HepG2 (cell line): Measurements from ENCODE around the gene ATP9A. TPM values are rescaled to one million over a fixed set of nuclear protein-coding genes. Genes with fewer than 3 reads are reported as not detected.

Experiments
- DR1 ChIP-seq: sonication (generic); formaldehyde crosslinking; IDR thresholded peaks from 2 replicates; pipeline ENCODE4 v1.8.0; 2021; ENCODE audit warnings: mild to moderate bottlenecking, missing genetic modification reagents, inconsistent platforms
- EP300 ChIP-seq, 3 experiments: sonication (generic) in 1 of 3; formaldehyde crosslinking in 1 of 3; IDR thresholded peaks; 2 replicates each; pipeline versions ENCODE4 v1.5.1 to v1.6.1; 2011 to 2020; ENCODE audit warnings: low read depth in 2 of 3, low read length in 2 of 3, borderline replicate concordance in 1 of 3, improper control_type of control experiment in 1 of 3, mild to moderate bottlenecking in 1 of 3, missing genetic modification reagents in 1 of 3, moderate library complexity in 1 of 3
- FOXA1 ChIP-seq, 2 experiments: fragments of 450-650 bp in 1 of 2; sonication (generic) in 1 of 2; formaldehyde crosslinking in 1 of 2; IDR thresholded peaks; 2 replicates each; pipeline versions ENCODE4 v1.4.0 to v1.6.1; 2016 to 2020; ENCODE audit warnings: missing genetic modification reagents in 1 of 2
- MAFF ChIP-seq: IDR thresholded peaks from 2 replicates; pipeline ENCODE4 v1.6.1; 2011; ENCODE audit warnings: low read depth, low read length, improper control_type of control experiment
- MATR3 ChIP-seq: sonication (generic); formaldehyde crosslinking; IDR thresholded peaks from 2 replicates; pipeline ENCODE4 v1.4.0; 2020; ENCODE audit warnings: missing genetic modification reagents
- PHF21A ChIP-seq: sonication (generic); formaldehyde crosslinking; IDR thresholded peaks from 2 replicates; pipeline ENCODE4 v1.5.0; 2020; ENCODE audit warnings: mild to moderate bottlenecking, missing genetic modification reagents
- PRMT3 ChIP-seq: sonication (generic); formaldehyde crosslinking; IDR thresholded peaks from 2 replicates; pipeline ENCODE4 v1.8.1; 2022; ENCODE audit warnings: low read depth, mild to moderate bottlenecking, moderate library complexity, missing genetic modification reagents, borderline replicate concordance
- SIN3B ChIP-seq: fragments of 150-350 bp; IDR thresholded peaks from 2 replicates; pipeline ENCODE4 v1.6.1; 2014; ENCODE audit warnings: low read length
- SMARCE1 ChIP-seq: fragments of 450-650 bp; IDR thresholded peaks from 2 replicates; pipeline ENCODE4 v1.6.1; 2017; ENCODE audit warnings: borderline replicate concordance
- TRIM24 ChIP-seq: sonication (generic); formaldehyde crosslinking; IDR thresholded peaks from 2 replicates; pipeline ENCODE4 v1.8.0; 2022; ENCODE audit warnings: mild to moderate bottlenecking, missing genetic modification reagents
- USF2 ChIP-seq, 2 experiments: sonication (generic) in 1 of 2; formaldehyde crosslinking in 1 of 2; IDR thresholded peaks; 2 replicates each; pipeline versions ENCODE4 v1.5.1 to v1.6.1; 2011 to 2020; ENCODE audit warnings: borderline replicate concordance in 1 of 2, low read depth in 1 of 2, low read length in 1 of 2, mild to moderate bottlenecking in 1 of 2, missing genetic modification reagents in 1 of 2, moderate library complexity in 1 of 2
- ZBTB42 ChIP-seq: sonication (generic); formaldehyde crosslinking; IDR thresholded peaks from 2 replicates; pipeline ENCODE4 v1.5.0; 2020; ENCODE audit warnings: mild to moderate bottlenecking, missing genetic modification reagents
- ZFP91 ChIP-seq: sonication (generic); formaldehyde crosslinking; IDR thresholded peaks from 2 replicates; pipeline ENCODE4 v1.9.0; 2022; ENCODE audit warnings: missing genetic modification reagents, mild to moderate bottlenecking, borderline replicate concordance
- ZKSCAN1 ChIP-seq: fragments of 150-350 bp; IDR thresholded peaks from 2 replicates; pipeline ENCODE4 v1.6.1; 2014; ENCODE audit warnings: low read length
- ZNF275 ChIP-seq: sonication (generic); formaldehyde crosslinking; IDR thresholded peaks from 2 replicates; pipeline ENCODE4 v1.8.0; 2022; ENCODE audit warnings: missing genetic modification reagents, mild to moderate bottlenecking, inconsistent platforms, borderline replicate concordance
- ZNF687 ChIP-seq: sonication (generic); formaldehyde crosslinking; IDR thresholded peaks from 2 replicates; pipeline ENCODE4 v1.5.1; 2020; ENCODE audit warnings: mild to moderate bottlenecking, missing genetic modification reagents, moderate library complexity
- ZNF747 ChIP-seq: sonication (generic); formaldehyde crosslinking; IDR thresholded peaks from 2 replicates; pipeline ENCODE4 v1.8.1; 2023; ENCODE audit warnings: missing genetic modification reagents, mild to moderate bottlenecking, borderline replicate concordance
- ZNF773 ChIP-seq: sonication (generic); formaldehyde crosslinking; IDR thresholded peaks from 2 replicates; pipeline ENCODE4 v1.4.0; 2020; ENCODE audit warnings: missing genetic modification reagents, borderline replicate concordance
- ZNF775 ChIP-seq: sonication (generic); formaldehyde crosslinking; IDR thresholded peaks from 2 replicates; pipeline ENCODE4 v1.4.0; 2020; ENCODE audit warnings: missing genetic modification reagents, mild to moderate bottlenecking, moderate library complexity, borderline replicate concordance
- polyA plus RNA-seq, 8 experiments: library from polyadenylated mRNA; depleted of rRNA in 3 of 8; stranded (reverse) in 7 of 8; unstranded in 1 of 8; fragments of >200 nt; fragmentation: Illumina TruSeq in 4 of 8; extraction: Trizol in 4 of 8; gene quantifications; 2 replicates each; pipeline versions ENCODE4 v1.2.1 to v1.2.3, GENCODE V29; 2011 to 2016; ENCODE audit warnings: low read depth in 4 of 8, missing spikeins in 1 of 8, mixed read lengths in 1 of 8; ENCODE audit not compliant: insufficient read depth in 1 of 8
- total RNA-seq, 5 experiments: library from RNA; depleted of rRNA; stranded (reverse); fragments of >200 nt; fragmentation: Illumina TruSeq; extraction: Trizol; gene quantifications; 2 replicates each; pipeline ENCODE4 v1.2.3, GENCODE V29; 2016; ENCODE audit warnings: low read depth in 1 of 5

Gene ATP9A
- total and polyA plus RNA-seq, 2 of the 13 experiments (the other 11 are each of a cell fraction or from before 2014, with no cell fraction given), result 11.8 to 18.5 TPM

- TF ChIP-seq ZBTB42 (CRISPR knock-in tag) (no peak), PRMT3 (CRISPR knock-in tag) (no peak), ZNF275 (no peak), MAFF (no peak), ZNF773 (CRISPR knock-in tag) (no peak), ZNF687 (CRISPR knock-in tag) (0 out of 2 replicates have a peak, but pooled peaks have one; percentile 20), FOXA1 (IDR thresholded peaks at IDR 0.05) (no peak), FOXA1 (CRISPR knock-in tag; IDR thresholded peaks at IDR 0.05) (peak; percentile 64; the same call in 1 of the 2 replicates), ZFP91 (CRISPR knock-in tag) (no peak), ZKSCAN1 (peak; percentile 24; the same call in 1 of the 2 replicates), SIN3B (no peak), USF2 (IDR thresholded peaks at IDR 0.05; ENCODE audit: low read depth, low read length) (no peak), USF2 (CRISPR knock-in tag; IDR thresholded peaks at IDR 0.05; ENCODE audit: borderline replicate concordance) (no peak), SMARCE1 (no peak), ZNF747 (CRISPR knock-in tag) (0 out of 2 replicates have a peak, but pooled peaks have one; percentile 37), MATR3 (no peak), TRIM24 (no peak), ZNF775 (CRISPR knock-in tag) (no peak), PHF21A (CRISPR knock-in tag) (0 out of 2 replicates have a peak, but pooled peaks have one; percentile 1), EP300 (IDR thresholded peaks at IDR 0.05; ENCODE audit: low read depth in 2 of 2, low read length in 2 of 2) (no peak), EP300 (CRISPR knock-in tag; IDR thresholded peaks at IDR 0.05; ENCODE audit: borderline replicate concordance) (no peak), DR1 (CRISPR knock-in tag) (no peak)
Observed at GRCh38 chr20:51725584-51726176, 42.5 kb downstream of the ATP9A start (continued).
